Suprapubic skin (tissue), 4 donors: Measurements from ENCODE around the gene UEVLD. TPM values are rescaled to one million over a fixed set of nuclear protein-coding genes. Genes with fewer than 3 reads are reported as not detected.

Source experiments
- DNase-seq, 2 donors: peaks; one replicate each; pipeline ENCODE4 v3.0.0-alpha.2; 2019; ENCODE audit warnings: low spot score in 2 of 2
- H3K27ac ChIP-seq: fragments of 200-600 bp; sonication (generic); one replicate; pipeline ENCODE4 v1.5.1; 2019
- H3K27me3 ChIP-seq: fragments of 200-600 bp; sonication (generic); one replicate; pipeline ENCODE4 v1.5.1; 2019
- H3K36me3 ChIP-seq: fragments of 200-600 bp; sonication (generic); one replicate; pipeline ENCODE4 v1.5.1; 2019
- H3K4me1 ChIP-seq: fragments of 200-600 bp; sonication (generic); one replicate; pipeline ENCODE4 v1.5.1; 2019
- H3K4me3 ChIP-seq: fragments of 200-600 bp; sonication (generic); one replicate; pipeline ENCODE4 v1.5.1; 2019; ENCODE audit warnings: mild to moderate bottlenecking
- H3K9me3 ChIP-seq: fragments of 200-600 bp; sonication (generic); one replicate; pipeline ENCODE4 v1.5.1; 2019
- CTCF ChIP-seq, 2 donors: fragments of 200-600 bp in 1 of 2; fragments of 450-650 bp in 1 of 2; sonication (generic) in 1 of 2; IDR thresholded peaks; one replicate each; pipeline ENCODE4 v1.5.1; 2016 to 2019; ENCODE audit warnings: antibody characterized with exemption in 2 of 2, mild to moderate bottlenecking in 1 of 2, moderate library complexity in 1 of 2
- EP300 ChIP-seq: sonication (generic); formaldehyde crosslinking; IDR thresholded peaks from one replicate; pipeline ENCODE4 v1.6.1; 2017; ENCODE audit warnings: antibody characterized with exemption
- POLR2A ChIP-seq, 2 donors: fragments of 450-650 bp; IDR thresholded peaks; one replicate each; pipeline ENCODE4 v1.6.1; 2017; ENCODE audit warnings: antibody characterized with exemption in 2 of 2, mild to moderate bottlenecking in 2 of 2, moderate library complexity in 2 of 2
- POLR2AphosphoS5 ChIP-seq, 3 donors: sonication (generic); formaldehyde crosslinking; IDR thresholded peaks; one replicate each; pipeline ENCODE4 v1.6.1; 2017; ENCODE audit warnings: antibody characterized with exemption in 3 of 3
- WGBS: methylation state at CpG from one replicate; pipeline ENCODE4 v1.1.5; 2018; 5-methylcytosine and 5-hydroxymethylcytosine counted together
- total RNA-seq, 4 donors: library from RNA; depleted of rRNA; stranded (reverse); fragments of >200 nt; gene quantifications; one replicate each; pipeline ENCODE4 v1.1.0, GENCODE V29; 2016

Gene UEVLD
- total RNA-seq, 4 donors from 2014 or later: 24.1 to 46.1 (median 32.8) TPM

GRCh38 chr11:18614667-18615066 is 26.1 kb upstream of the UEVLD start:
- Histone ChIP-seq H3K4me3 (no peak overlapping the region), H3K4me1 (peaks cover 21% of the 10 kb centered on the region), H3K27ac (no peak overlapping the region), H3K9me3 (no peaks in the 10 kb centered on the region), H3K36me3 (peaks cover 52% of the 10 kb centered on the region), H3K27me3 (no peaks in the 10 kb centered on the region)
- 100% methylated on average over 7 of the region's 10 CpGs for WGBS
- no peak for TF ChIP-seq EP300
- TF ChIP-seq CTCF (IDR thresholded peaks at IDR 0.05): no peak
- TF ChIP-seq POLR2AphosphoS5 (IDR thresholded peaks at IDR 0.05): no peak
- TF ChIP-seq POLR2A (IDR thresholded peaks at IDR 0.05): no peak
- DNase-seq: no peak

DNA sequence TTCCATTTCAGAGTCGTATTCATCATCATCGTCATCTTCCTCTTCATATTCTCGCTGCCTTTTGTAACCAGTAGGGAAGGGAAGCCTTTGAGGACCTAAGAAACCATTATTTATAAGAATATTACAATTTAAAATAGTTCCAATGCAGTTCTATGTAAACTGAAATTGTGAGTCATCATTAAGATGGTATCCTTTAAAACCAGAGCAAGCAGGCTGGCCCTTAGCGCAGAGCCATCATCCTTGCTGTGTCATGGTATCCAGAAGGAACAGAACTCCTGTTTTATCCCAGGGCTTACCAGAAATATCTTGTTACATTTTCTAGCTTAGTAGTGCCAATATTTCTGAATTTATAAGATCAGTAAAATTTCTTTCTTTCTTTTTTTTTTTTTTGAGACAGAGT is 23.9 kb upstream of the UEVLD start:
- Histone ChIP-seq H3K9me3 (no peaks in the 10 kb centered on the region), H3K4me3 (no peak overlapping the region), H3K4me1 (peaks cover 5% of the 10 kb centered on the region), H3K27ac (no peak overlapping the region), H3K36me3 (peaks cover 69% of the 10 kb centered on the region), H3K27me3 (no peaks in the 10 kb centered on the region)
- TF ChIP-seq CTCF (IDR thresholded peaks at IDR 0.05) (no peak), EP300 (no peak), POLR2AphosphoS5 (IDR thresholded peaks at IDR 0.05) (no peak)
- no peak for DNase-seq
- 94% methylated on average over 4 of the region's 4 CpGs for WGBS

GRCh38 chr11:18611196-18611595 is 22.7 kb upstream of the UEVLD start:
- H3K36me3 ChIP-seq: peaks cover 73% of the 10 kb centered on the region
- TF ChIP-seq EP300: no peak
- TF ChIP-seq POLR2A (IDR thresholded peaks at IDR 0.05): no peak
- TF ChIP-seq CTCF (IDR thresholded peaks at IDR 0.05): no peak
- TF ChIP-seq POLR2AphosphoS5 (IDR thresholded peaks at IDR 0.05): no peak
- no peak overlapping the region for H3K27ac ChIP-seq
- 93% methylated on average over 2 of the region's 2 CpGs for WGBS
- no peak overlapping the region for H3K4me3 ChIP-seq
- H3K27me3 ChIP-seq: no peaks in the 10 kb centered on the region
- H3K9me3 ChIP-seq: no peaks in the 10 kb centered on the region
- no peak for DNase-seq
- no peaks in the 10 kb centered on the region for H3K4me1 ChIP-seq

- Histone ChIP-seq H3K27me3 (no peaks in the 10 kb centered on the region), H3K9me3 (no peaks in the 10 kb centered on the region), H3K4me1 (no peaks in the 10 kb centered on the region), H3K27ac (no peak overlapping the region), H3K36me3 (peaks cover 49% of the 10 kb centered on the region), H3K4me3 (no peak overlapping the region)
- 62% methylated on average over 3 of the region's 3 CpGs for WGBS
- TF ChIP-seq POLR2A (IDR thresholded peaks at IDR 0.05) (no peak), POLR2AphosphoS5 (IDR thresholded peaks at IDR 0.05) (no peak), CTCF (IDR thresholded peaks at IDR 0.05) (no peak), EP300 (no peak)
- no peak for DNase-seq
Observed at GRCh38 chr11:18608376-18608775, 19.8 kb upstream of the UEVLD start.

GRCh38 chr11:18600915-18601569 is 12.5 kb upstream of the UEVLD start:
- Histone ChIP-seq H3K27ac (no peak overlapping the region), H3K4me3 (no peak overlapping the region), H3K4me1 (peaks cover 3% of the 10 kb centered on the region), H3K36me3 (peaks cover 4% of the 10 kb centered on the region), H3K27me3 (no peaks in the 10 kb centered on the region), H3K9me3 (no peaks in the 10 kb centered on the region)
- TF ChIP-seq POLR2A (IDR thresholded peaks at IDR 0.05): no peak
- TF ChIP-seq POLR2AphosphoS5 (IDR thresholded peaks at IDR 0.05): no peak
- no peak for TF ChIP-seq EP300
- TF ChIP-seq CTCF (IDR thresholded peaks at IDR 0.05): no peak
- DNase-seq: no peak
- 98% methylated on average over 4 of the region's 4 CpGs for WGBS
